Measurements from ENCODE around the gene CNKSR2. TPM values are rescaled to one million over a fixed set of nuclear protein-coding genes. Genes with fewer than 3 reads are reported as not detected.

The CNKSR2 gene
- total and polyA plus RNA-seq, 2 of the 13 experiments (the other 11 are each of a cell fraction or from before 2014, with no cell fraction given): not detected

- TF ChIP-seq ZBTB40 (IDR thresholded peaks at IDR 0.05) (no peak), ZBTB40 (CRISPR knock-in tag; IDR thresholded peaks at IDR 0.05) (no peak), SMC3 (IDR thresholded peaks at IDR 0.05; ENCODE audit: low read length) (peak; percentile 5; the same call in 1 of the 2 replicates)
Measured at GRCh38 chrX:21479695-21480270, 105.6 kb downstream of the CNKSR2 start (continued).

GRCh38 chrX:21481761-21482160 is 107.5 kb downstream of the CNKSR2 start:
- no peaks in the 10 kb centered on the region for H3K27me3 ChIP-seq (ENCODE audit: control insufficient read depth in 1 of 2, insufficient read depth in 2 of 2, low read length in 2 of 2)
- DNase-seq (ENCODE audit: low spot score) (no peak), FAIRE-seq (no peak), ATAC-seq (no peak)
- no TSS peak for BruUV-seq (replicated peaks)
- intact Hi-C loops (cut with micrococcal nuclease; ENCODE audit: unreplicated experiment) (loop anchor here (5.0 kb wide), 2 partner anchors 246 to 954 kb away; no protein-coding TSS in a partner anchor), in situ Hi-C loops (cut with HindIII; ENCODE audit: extremely low pct_ligation_motif_present, low pct_unique_long_range_greater_than_20kb) (loop anchor here (25.0 kb wide), 1 partner anchor 944 kb away; no protein-coding TSS in a partner anchor)
- H3K27ac ChIP-seq (ENCODE audit: extremely low read length, insufficient read depth, low read length): no peak overlapping the region
- CTCF ChIA-PET (ENCODE audit: low intra/inter-chr PET ratio, low total read pairs): no interaction called here
- H3K4me1 ChIP-seq (ENCODE audit: insufficient read depth, low read length): no peaks in the 10 kb centered on the region
- no peak overlapping the region for H3K4me3 ChIP-seq (replicated peaks in 1 of 3; ENCODE audit: insufficient read depth in 1 of 3, low read depth in 2 of 3, low read length in 3 of 3)
- no peaks in the 10 kb centered on the region for H3K36me3 ChIP-seq (replicated peaks in 1 of 2; ENCODE audit: control insufficient read depth in 1 of 2, insufficient read depth in 2 of 2, low read length in 2 of 2)
- H4K20me1 ChIP-seq (ENCODE audit: insufficient read depth, low read length): no peaks in the 10 kb centered on the region
- no peaks in the 10 kb centered on the region for H3K9me3 ChIP-seq (ENCODE audit: low read length)
- no peak overlapping the region for H3K4me2 ChIP-seq (ENCODE audit: low read depth, low read length)
- POLR2A ChIA-PET: no interaction called here
- H2AFZ ChIP-seq (ENCODE audit: low read length): no peak overlapping the region
- no peaks in the 10 kb centered on the region for H3K79me2 ChIP-seq (ENCODE audit: insufficient read depth, low read length)
- WGBS (ENCODE audit: low lambda C conversion rate): 63% methylated on average over 1 of the region's 2 CpGs
- H3K9ac ChIP-seq (ENCODE audit: insufficient read depth, low read depth, low read length): no peak overlapping the region
- TF ChIP-seq ATF2 (CRISPR knock-in tag; IDR thresholded peaks at IDR 0.05) (no peak), ZNF414 (CRISPR knock-in tag; IDR thresholded peaks at IDR 0.05) (no peak), ETV6 (CRISPR knock-in tag; conservative IDR thresholded peaks at IDR 0.05) (no peak), ZNF614 (CRISPR knock-in tag; IDR thresholded peaks at IDR 0.05; ENCODE audit: borderline replicate concordance) (no peak), ZNF530 (CRISPR knock-in tag; IDR thresholded peaks at IDR 0.05; ENCODE audit: low read depth) (no peak), ARNT (IDR thresholded peaks at IDR 0.05) (no peak), ZNF33B (CRISPR knock-in tag; IDR thresholded peaks at IDR 0.05) (no peak), ZNF567 (CRISPR knock-in tag; IDR thresholded peaks at IDR 0.05; ENCODE audit: borderline replicate concordance) (no peak)

Data from HepG2 (cell line).